ENCODE data around the gene GLT6D1. TPM values are rescaled to one million over a fixed set of nuclear protein-coding genes. Genes with fewer than 3 reads are reported as not detected.
"Not testable (repeated sequence)": the region's sequence is repeated elsewhere in the genome, so short reads cannot be mapped to it uniquely, and the experiment has no call there.

The GLT6D1 gene
- total RNA-seq, 1 donor from 2014 or later = not detected

DNA sequence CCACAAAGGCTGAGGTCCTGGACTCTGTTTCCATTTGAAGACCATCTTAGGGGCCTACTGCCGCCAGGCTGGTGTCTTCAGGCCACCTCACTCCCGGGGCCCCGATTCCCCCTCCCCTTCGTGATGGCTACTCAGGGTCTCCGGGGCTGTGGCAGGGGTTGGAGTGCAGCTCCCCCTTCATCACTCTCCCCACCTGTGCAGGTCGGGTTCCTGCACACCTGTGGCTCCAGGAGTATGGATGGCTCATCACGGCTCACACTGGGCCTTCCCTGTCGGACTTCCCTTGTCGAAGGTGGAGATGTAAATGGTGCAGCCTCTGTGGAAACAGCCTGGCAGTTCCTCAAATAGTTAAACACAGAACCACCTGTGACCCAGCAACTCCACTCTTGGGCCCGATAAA is 35.6 kb upstream of the GLT6D1 start:
- H3K36me3 Mint-ChIP-seq (ENCODE audit: unreplicated experiment) = no peaks in the 10 kb centered on the region
- DNase-seq = no peak
- H3K27ac Mint-ChIP-seq (ENCODE audit: unreplicated experiment) = no peak overlapping the region
- no peaks in the 10 kb centered on the region for H3K9me3 Mint-ChIP-seq (ENCODE audit: unreplicated experiment)
- H3K4me3 Mint-ChIP-seq (ENCODE audit: unreplicated experiment) = no peak overlapping the region
- no peaks in the 10 kb centered on the region for H3K4me1 Mint-ChIP-seq (ENCODE audit: low read depth, unreplicated experiment)
- TF ChIP-seq, protein P1, sequence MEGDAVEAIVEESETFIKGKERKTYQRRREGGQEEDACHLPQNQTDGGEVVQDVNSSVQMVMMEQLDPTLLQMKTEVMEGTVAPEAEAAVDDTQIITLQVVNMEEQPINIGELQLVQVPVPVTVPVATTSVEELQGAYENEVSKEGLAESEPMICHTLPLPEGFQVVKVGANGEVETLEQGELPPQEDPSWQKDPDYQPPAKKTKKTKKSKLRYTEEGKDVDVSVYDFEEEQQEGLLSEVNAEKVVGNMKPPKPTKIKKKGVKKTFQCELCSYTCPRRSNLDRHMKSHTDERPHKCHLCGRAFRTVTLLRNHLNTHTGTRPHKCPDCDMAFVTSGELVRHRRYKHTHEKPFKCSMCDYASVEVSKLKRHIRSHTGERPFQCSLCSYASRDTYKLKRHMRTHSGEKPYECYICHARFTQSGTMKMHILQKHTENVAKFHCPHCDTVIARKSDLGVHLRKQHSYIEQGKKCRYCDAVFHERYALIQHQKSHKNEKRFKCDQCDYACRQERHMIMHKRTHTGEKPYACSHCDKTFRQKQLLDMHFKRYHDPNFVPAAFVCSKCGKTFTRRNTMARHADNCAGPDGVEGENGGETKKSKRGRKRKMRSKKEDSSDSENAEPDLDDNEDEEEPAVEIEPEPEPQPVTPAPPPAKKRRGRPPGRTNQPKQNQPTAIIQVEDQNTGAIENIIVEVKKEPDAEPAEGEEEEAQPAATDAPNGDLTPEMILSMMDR (IDR thresholded peaks at IDR 0.05; ENCODE audit: partially characterized antibody, unreplicated experiment) = no peak
- H3K27me3 Mint-ChIP-seq (ENCODE audit: unreplicated experiment) = no peaks in the 10 kb centered on the region

DNA sequence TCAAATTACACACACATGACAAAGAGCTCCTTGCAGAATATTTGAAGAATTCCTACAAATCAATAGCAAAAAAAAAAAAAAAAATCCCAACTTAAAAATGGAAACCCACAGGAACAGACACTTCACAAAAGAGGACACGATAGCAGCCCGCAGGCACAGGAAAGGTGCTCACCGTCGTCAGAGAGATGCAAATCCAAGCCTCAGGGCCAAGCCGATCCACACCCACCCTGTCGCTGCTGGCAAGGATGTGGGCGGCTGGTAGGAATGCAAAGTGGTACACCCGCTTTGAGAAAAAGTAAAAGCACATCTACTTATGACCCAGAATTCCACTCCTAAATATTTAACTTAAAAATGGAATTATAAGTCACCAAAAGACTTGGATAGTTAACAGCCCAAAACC is 34.6 kb upstream of the GLT6D1 start:
- Mint-ChIP-seq H3K27me3 (ENCODE audit: unreplicated experiment) (peaks cover 2% of the 10 kb centered on the region), H3K27ac (ENCODE audit: unreplicated experiment) (no peak overlapping the region), H3K9me3 (ENCODE audit: unreplicated experiment) (peaks cover 4% of the 10 kb centered on the region), H3K36me3 (ENCODE audit: unreplicated experiment) (peaks cover 4% of the 10 kb centered on the region), H3K4me3 (ENCODE audit: unreplicated experiment) (no peak overlapping the region), H3K4me1 (ENCODE audit: low read depth, unreplicated experiment) (no peaks in the 10 kb centered on the region)
- TF ChIP-seq, protein P1 (IDR thresholded peaks at IDR 0.05; ENCODE audit: partially characterized antibody, unreplicated experiment) = no peak
- no peak for DNase-seq

DNA sequence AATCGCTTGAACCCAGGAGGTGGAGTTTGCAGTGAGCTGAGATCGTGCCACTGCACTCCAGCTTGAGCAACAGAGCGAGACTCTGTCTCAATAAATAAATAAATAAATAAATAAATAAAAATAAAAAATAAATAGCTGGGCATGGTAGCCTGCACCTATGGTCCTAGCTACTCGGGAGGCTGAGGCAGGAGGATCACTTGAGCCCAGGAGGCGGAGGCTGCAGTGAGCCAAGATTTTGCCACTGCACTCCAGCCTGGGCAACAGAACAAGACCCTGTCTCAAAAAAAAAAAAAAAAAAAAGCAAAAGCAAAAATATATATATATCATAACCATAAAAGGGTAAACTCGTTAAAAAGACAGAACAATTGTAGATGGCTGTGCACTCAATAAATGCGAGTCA is 33.4 kb upstream of the GLT6D1 start:
- not testable (repeated sequence) for H3K4me1 Mint-ChIP-seq (ENCODE audit: low read depth, unreplicated experiment); DNase-seq; H3K9me3 Mint-ChIP-seq (ENCODE audit: unreplicated experiment); H3K27ac Mint-ChIP-seq (ENCODE audit: unreplicated experiment); H3K27me3 Mint-ChIP-seq (ENCODE audit: unreplicated experiment); H3K4me3 Mint-ChIP-seq (ENCODE audit: unreplicated experiment); H3K36me3 Mint-ChIP-seq (ENCODE audit: unreplicated experiment)

DNA sequence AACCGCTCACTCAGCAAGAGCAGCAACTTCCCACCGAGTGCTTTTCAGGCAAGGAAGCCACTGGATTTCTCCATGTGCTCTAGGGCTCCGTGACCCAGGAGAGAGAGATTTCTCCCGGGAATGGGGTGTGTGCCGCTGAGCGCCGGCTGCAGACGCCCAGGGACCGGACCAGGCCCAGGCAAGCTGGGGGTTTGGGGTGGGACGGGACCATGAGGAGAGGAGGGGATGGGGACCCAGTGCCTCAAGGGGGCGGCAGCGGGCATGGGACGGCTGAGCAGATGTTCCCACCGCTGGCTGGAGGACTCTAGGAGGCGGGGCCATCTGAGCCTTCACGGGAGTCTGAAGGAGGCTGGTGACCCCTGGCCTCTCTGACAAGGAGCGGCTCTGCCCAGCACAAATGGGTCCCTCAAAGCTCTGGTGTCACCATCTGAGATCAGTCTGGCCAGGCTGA is 32.3 kb upstream of the GLT6D1 start:
- peaks cover 6% of the 10 kb centered on the region for H3K36me3 Mint-ChIP-seq (ENCODE audit: unreplicated experiment)
- H3K9me3 Mint-ChIP-seq (ENCODE audit: unreplicated experiment) = peaks cover 4% of the 10 kb centered on the region
- TF ChIP-seq, protein P1 (IDR thresholded peaks at IDR 0.05; ENCODE audit: partially characterized antibody, unreplicated experiment) = no peak
- H3K4me3 Mint-ChIP-seq (ENCODE audit: unreplicated experiment) = no peak overlapping the region
- H3K4me1 Mint-ChIP-seq (ENCODE audit: low read depth, unreplicated experiment) = no peaks in the 10 kb centered on the region
- no peak for DNase-seq
- H3K27me3 Mint-ChIP-seq (ENCODE audit: unreplicated experiment) = peaks cover 6% of the 10 kb centered on the region
- H3K27ac Mint-ChIP-seq (ENCODE audit: unreplicated experiment) = no peak overlapping the region

DNA sequence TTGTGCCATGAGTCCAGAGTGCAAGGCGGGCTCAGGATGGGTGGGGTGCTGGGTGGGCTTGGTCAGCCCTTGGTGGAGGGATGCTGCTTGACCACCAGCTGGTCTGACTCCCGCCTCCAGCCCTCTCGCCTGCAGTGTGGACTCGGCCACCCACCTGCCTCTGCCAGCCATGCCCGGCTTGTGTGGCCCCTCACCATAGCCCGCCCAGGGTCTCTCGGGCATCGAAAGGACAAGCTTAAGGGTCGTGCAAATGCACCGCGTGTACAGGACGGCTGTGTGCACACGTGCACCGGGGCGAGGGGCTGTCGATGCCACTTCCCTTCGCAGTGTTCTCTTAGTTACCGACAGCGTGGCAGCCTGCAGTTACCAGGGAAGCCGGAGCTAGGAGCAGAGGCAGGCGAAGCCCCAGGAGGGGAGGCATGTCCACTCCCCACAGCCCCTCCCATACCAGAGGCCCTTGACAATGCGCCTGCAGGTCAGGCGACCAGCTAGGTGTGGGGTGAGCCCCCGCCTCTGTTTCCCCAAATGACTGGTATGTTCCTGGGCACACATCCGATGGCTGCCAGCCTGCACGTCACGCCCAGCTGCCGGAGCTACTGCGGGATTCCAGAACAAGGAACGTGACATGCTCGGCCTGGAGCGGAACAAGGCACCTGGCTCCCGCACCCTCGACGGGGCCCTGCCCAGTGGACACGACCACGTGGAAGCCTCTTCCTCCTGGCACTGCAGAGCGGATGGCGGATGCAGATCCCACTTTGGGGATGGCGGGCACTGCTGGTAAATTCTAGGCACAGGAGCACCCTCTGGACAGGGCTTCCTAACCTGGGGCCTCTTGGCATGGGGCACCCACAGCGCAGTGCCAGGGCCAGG is 31.6 kb upstream of the GLT6D1 start:
- no peak overlapping the region for H3K27ac Mint-ChIP-seq (ENCODE audit: unreplicated experiment)
- no peaks in the 10 kb centered on the region for H3K4me1 Mint-ChIP-seq (ENCODE audit: low read depth, unreplicated experiment)
- peaks cover 4% of the 10 kb centered on the region for H3K9me3 Mint-ChIP-seq (ENCODE audit: unreplicated experiment)
- no peak overlapping the region for H3K4me3 Mint-ChIP-seq (ENCODE audit: unreplicated experiment)
- TF ChIP-seq, protein P1 (IDR thresholded peaks at IDR 0.05; ENCODE audit: partially characterized antibody, unreplicated experiment) = no peak
- DNase-seq = no peak
- H3K36me3 Mint-ChIP-seq (ENCODE audit: unreplicated experiment) = peaks cover 6% of the 10 kb centered on the region
- peaks cover 6% of the 10 kb centered on the region for H3K27me3 Mint-ChIP-seq (ENCODE audit: unreplicated experiment)

All from glutamatergic neuron (in vitro differentiated cells).